ENCODE data around the gene CCDC70.
"Not testable (repeated sequence)": the region's sequence is repeated elsewhere in the genome, so short reads cannot be mapped to it uniquely, and the experiment has no call there.

Gene CCDC70

GRCh38 chr13:51865838-51866237 is 4.1 kb downstream of the CCDC70 start:
- DNase-seq, result no peak

- DNase-seq, result no peak
Observed at GRCh38 chr13:51867062-51867461, 5.3 kb downstream of the CCDC70 start.

GRCh38 chr13:51869916-51870315 is 8.1 kb downstream of the CCDC70 start:
- DNase-seq, result no peak

GRCh38 chr13:51870616-51871015 is 8.8 kb downstream of the CCDC70 start:
- no peak for DNase-seq

- no peak for DNase-seq
Observed at GRCh38 chr13:51873117-51873798, 11.5 kb downstream of the CCDC70 start.

- no peak for DNase-seq
Observed at GRCh38 chr13:51873837-51874236, 12.1 kb downstream of the CCDC70 start.

GRCh38 chr13:51874651-51875050 is 12.9 kb downstream of the CCDC70 start:
- no peak for DNase-seq

- no peak for DNase-seq
Observed at GRCh38 chr13:51879133-51879532, 17.4 kb downstream of the CCDC70 start.

GRCh38 chr13:51881296-51881695 is 19.5 kb downstream of the CCDC70 start:
- no peak for DNase-seq

GRCh38 chr13:51882570-51883225 is 20.9 kb downstream of the CCDC70 start:
- no peak for DNase-seq

GRCh38 chr13:51883226-51883600 is 21.4 kb downstream of the CCDC70 start:
- DNase-seq, result no peak

- DNase-seq, result no peak
Observed at GRCh38 chr13:51885651-51886050, 23.9 kb downstream of the CCDC70 start.

GRCh38 chr13:51887468-51887867 is 25.7 kb downstream of the CCDC70 start:
- no peak for DNase-seq

- no peak for DNase-seq
Observed at GRCh38 chr13:51892657-51893056, 30.9 kb downstream of the CCDC70 start.

GRCh38 chr13:51894239-51894638 is 32.5 kb downstream of the CCDC70 start:
- no peak for DNase-seq

GRCh38 chr13:51895906-51896888 is 34.4 kb downstream of the CCDC70 start:
- no peak for DNase-seq

- DNase-seq, result no peak
Observed at GRCh38 chr13:51900471-51900870, 38.7 kb downstream of the CCDC70 start.

GRCh38 chr13:51902776-51903175 is 41.0 kb downstream of the CCDC70 start:
- DNase-seq, result no peak

GRCh38 chr13:51905787-51906186 is 44.0 kb downstream of the CCDC70 start:
- DNase-seq, result no peak

- DNase-seq, result no peak
Observed at GRCh38 chr13:51906581-51906980, 44.8 kb downstream of the CCDC70 start.

GRCh38 chr13:51907040-51907732 is 45.4 kb downstream of the CCDC70 start:
- DNase-seq, result no peak

GRCh38 chr13:51909265-51909664 is 47.5 kb downstream of the CCDC70 start:
- not testable (repeated sequence) for DNase-seq

GRCh38 chr13:51910508-51910907 is 48.7 kb downstream of the CCDC70 start:
- no peak for DNase-seq
